NCI-H345 treated with DMSO at 0.1 percent for 48 hours (cell line): ENCODE measurements around the gene TOR4A.

Experiments
- DNase-seq: peaks from one replicate; lab custom pipeline; 2025; ENCODE audit not compliant: unreplicated experiment; lab: John Stamatoyannopoulos, UW

TOR4A gene

DNA sequence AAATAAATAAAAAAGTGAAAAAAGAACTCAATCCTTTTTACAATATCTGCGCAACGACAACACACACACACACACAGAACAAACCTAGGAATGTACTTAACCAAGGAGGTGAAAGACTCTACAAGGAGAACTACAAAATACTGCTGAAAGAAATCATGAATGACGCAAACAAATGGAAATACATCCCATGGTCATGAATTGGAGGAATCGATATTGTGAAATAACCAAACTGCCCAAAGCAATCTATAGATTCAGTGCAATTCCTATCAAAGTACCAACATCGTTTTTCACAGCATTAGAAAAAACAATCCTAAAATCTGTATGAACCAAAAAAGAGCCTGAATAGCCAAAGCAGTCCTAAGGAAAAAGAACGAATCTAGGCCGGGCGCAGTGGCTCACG is 54.4 kb downstream of the TOR4A start:
- no peak for DNase-seq
